GM18507 (cell line): ENCODE data around the gene TXNDC17.
"Not testable (repeated sequence)": the region's sequence is repeated elsewhere in the genome, so short reads cannot be mapped to it uniquely, and the experiment has no call there.

ENCODE experiments used
- DNase-seq: peaks from one replicate; pipeline ENCODE4 v3.0.0; 2011; ENCODE audit warnings: low read depth; ENCODE audit not compliant: insufficient read length; ENCODE audit errors: extremely low spot score
- FAIRE-seq: peaks from 2 replicates; lab custom pipeline; 2011; peaks lifted over from hg19 to GRCh38; lab: Jason Lieb, UNC

The TXNDC17 gene

GRCh38 chr17:6677946-6678345 lies 37.1 kb downstream of the TXNDC17 start:
- no peak for DNase-seq

DNA sequence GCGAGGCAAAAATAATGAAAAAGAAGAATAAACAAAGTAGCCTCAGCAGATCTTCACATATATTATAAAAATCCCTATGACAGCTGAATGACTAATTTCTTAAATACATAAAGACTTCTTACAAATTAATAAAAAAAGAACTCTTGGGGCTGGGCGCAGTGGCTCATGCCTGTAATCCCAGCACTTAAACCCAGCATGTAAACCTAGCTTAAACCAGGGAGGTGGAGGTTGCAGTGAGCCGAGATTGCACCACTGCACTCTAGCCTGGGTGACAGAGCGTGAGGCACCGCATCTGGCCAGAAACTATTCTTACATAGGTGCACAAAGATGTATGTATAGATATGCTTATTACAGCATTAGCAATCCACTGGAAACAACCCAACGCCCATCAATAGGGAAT lies 38.4 kb downstream of the TXNDC17 start:
- no peak for DNase-seq
- no peak for FAIRE-seq

More at GRCh38 chr17:6677946-6678345, 37.1 kb downstream of the TXNDC17 start:
- FAIRE-seq, result no peak

DNA sequence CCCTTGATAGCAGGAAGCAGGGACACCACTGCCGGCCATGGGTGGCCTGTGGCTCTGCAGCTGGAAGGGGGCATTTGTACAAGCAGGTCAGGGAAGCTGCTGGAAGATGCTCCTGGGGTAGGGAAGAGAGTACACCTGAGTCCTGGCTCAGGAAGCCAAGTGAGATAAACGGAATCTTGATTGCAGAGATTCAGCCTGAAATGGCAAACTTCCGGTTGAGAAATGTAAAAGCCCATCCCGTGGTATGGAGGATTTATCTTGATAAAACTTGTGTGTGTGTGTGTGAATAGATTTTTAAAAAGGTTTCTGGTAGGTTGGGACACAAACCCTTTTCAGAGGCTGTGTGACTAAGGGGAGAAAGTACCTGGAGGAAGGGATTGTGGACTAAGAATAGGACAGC lies 40.3 kb downstream of the TXNDC17 start:
- DNase-seq, result no peak
- no peak for FAIRE-seq

DNA sequence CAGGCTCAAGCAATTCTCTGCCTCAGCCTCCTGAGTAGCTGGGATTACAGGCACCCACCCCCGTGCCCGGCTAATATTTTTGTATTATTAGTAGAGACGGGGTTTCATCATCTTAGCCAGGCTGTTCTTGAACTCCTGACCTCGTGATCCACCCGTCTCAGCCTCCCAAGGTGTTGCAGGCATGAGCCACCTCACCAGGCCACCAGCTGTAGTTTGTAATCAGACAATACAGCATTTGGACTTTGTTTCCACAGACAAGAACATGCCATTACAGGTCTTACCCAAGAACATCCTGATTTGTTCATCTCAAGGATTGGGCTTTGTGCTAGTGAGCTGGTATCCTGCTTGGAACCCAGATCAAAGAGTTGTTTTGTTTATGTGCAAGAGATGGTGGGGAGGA lies 40.8 kb downstream of the TXNDC17 start:
- DNase-seq (no peak), FAIRE-seq (no peak)

- DNase-seq, result no peak
Observed at GRCh38 chr17:6682339-6682738, 41.5 kb downstream of the TXNDC17 start.

DNA sequence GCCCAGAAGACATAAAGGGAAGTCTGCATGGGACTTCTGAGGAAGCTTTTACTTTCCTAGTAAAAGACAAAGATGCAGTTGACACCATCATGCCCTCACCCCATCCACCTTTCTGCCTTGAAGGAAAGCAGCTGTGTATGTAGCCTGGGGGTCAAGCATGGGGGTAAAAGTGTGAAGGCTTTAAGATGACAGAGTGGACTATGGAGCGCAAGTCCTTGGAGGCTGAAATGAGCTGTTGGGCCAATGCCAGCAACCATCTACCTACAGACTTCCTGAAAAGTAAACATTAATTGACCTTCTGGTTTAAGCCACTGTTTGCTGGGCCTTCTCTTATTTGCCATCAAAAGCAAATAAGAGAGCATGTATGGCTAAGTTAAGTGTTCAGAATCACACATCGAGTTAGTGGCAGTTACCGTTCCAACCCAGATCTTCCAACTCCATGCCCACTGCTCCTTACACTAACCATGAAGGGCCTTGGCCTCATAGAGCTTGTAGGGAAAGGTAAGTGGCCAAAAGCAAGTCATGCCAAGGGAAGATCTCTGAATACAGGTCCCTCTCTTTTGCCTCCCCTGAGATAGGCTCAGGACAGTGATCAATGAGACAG lies 42.3 kb downstream of the TXNDC17 start:
- DNase-seq, result no peak
- FAIRE-seq, result no peak

More at GRCh38 chr17:6682339-6682738, 41.5 kb downstream of the TXNDC17 start:
- FAIRE-seq, result no peak

- FAIRE-seq, result no peak
- DNase-seq, result no peak
Observed at GRCh38 chr17:6683730-6684459, 43.0 kb downstream of the TXNDC17 start.

GRCh38 chr17:6684460-6684783 lies 43.6 kb downstream of the TXNDC17 start:
- FAIRE-seq (no peak), DNase-seq (no peak)

GRCh38 chr17:6684881-6685767 lies 44.3 kb downstream of the TXNDC17 start:
- DNase-seq (no peak), FAIRE-seq (no peak)

GRCh38 chr17:6686026-6686425 lies 45.2 kb downstream of the TXNDC17 start:
- no peak for DNase-seq
- FAIRE-seq, result no peak

GRCh38 chr17:6688944-6689343 lies 48.1 kb downstream of the TXNDC17 start:
- FAIRE-seq (no peak), DNase-seq (no peak)

DNA sequence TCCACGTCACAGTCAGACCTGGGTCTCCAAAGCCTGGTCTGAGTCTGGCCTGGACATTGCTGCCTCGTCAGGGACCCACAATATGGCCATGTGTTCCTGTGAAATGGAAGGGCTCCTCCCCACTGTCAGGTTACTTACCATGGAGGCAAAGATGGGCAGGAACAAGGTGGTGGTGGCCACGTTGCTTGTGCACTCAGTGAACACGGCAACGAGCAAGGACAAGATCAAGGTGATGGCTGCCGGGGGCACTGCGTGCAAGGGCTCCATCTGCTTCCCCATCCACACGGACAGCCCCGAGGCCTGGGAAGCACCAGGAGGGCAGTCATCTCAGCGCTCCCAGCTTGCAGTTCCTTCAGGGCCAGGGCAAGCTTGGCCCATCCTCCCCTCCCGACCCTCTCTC lies 49.8 kb downstream of the TXNDC17 start:
- FAIRE-seq (no peak), DNase-seq (no peak)

- FAIRE-seq, result no peak
- DNase-seq, result no peak
Observed at GRCh38 chr17:6691546-6691945, 50.7 kb downstream of the TXNDC17 start.

DNA sequence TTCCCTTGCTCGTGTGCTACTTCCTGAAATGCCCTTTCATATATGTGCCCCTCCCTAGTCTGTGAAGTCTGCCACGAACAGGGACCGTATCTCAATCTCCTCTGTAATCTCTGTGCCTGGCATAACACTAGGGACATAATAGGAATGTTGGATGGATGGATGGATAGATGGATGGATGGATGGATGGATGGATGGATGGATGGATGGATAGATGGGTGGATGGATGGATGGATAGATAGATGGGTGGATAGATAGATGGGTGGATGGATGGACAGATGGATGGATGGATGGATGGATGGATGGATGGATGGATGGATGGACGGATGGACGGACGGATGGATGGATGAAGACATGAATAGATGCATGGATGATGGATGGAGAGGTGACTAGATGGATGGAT lies 51.1 kb downstream of the TXNDC17 start:
- DNase-seq, FAIRE-seq: not testable (repeated sequence)
